ENCODE results near the gene LRFN2. TPM values are rescaled to one million over a fixed set of nuclear protein-coding genes. Genes with fewer than 3 reads are reported as not detected.

The LRFN2 gene
- total RNA-seq, 1 donor from 2014 or later = not detected

DNA sequence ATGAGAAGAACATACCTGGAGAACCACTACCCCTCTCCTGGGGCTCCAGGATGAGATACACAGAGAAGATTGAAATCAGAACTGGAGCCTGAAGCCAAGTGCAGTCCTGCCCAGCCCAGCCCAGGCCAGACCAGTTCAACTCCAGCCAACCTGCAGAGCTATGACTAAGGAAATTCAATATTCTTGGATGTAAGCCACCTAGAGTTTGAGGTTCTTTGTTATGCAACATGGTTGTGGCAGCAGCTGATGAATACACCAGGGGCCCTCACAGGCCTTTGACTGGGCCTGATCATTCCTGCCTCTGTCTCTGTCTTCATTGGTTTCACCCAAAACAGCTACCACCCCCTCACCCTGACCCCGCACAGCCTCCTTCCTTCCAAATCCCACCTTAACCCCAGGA, 167.8 kb downstream of the LRFN2 start:
- DNase-seq (ENCODE audit: low read depth, low spot score) = no peak
- H3K27me3 Mint-ChIP-seq (ENCODE audit: low read depth) = no peaks in the 10 kb centered on the region
- H3K9me3 Mint-ChIP-seq = no peaks in the 10 kb centered on the region
- H3K4me1 Mint-ChIP-seq = no peaks in the 10 kb centered on the region
- H3K4me3 Mint-ChIP-seq = no peak overlapping the region
- TF ChIP-seq, protein P1, sequence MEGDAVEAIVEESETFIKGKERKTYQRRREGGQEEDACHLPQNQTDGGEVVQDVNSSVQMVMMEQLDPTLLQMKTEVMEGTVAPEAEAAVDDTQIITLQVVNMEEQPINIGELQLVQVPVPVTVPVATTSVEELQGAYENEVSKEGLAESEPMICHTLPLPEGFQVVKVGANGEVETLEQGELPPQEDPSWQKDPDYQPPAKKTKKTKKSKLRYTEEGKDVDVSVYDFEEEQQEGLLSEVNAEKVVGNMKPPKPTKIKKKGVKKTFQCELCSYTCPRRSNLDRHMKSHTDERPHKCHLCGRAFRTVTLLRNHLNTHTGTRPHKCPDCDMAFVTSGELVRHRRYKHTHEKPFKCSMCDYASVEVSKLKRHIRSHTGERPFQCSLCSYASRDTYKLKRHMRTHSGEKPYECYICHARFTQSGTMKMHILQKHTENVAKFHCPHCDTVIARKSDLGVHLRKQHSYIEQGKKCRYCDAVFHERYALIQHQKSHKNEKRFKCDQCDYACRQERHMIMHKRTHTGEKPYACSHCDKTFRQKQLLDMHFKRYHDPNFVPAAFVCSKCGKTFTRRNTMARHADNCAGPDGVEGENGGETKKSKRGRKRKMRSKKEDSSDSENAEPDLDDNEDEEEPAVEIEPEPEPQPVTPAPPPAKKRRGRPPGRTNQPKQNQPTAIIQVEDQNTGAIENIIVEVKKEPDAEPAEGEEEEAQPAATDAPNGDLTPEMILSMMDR (conservative IDR thresholded peaks at IDR 0.05) = no peak
- H3K27ac Mint-ChIP-seq (ENCODE audit: unreplicated experiment) = no peak overlapping the region
- H3K36me3 Mint-ChIP-seq (ENCODE audit: low read depth) = no peaks in the 10 kb centered on the region

DNA sequence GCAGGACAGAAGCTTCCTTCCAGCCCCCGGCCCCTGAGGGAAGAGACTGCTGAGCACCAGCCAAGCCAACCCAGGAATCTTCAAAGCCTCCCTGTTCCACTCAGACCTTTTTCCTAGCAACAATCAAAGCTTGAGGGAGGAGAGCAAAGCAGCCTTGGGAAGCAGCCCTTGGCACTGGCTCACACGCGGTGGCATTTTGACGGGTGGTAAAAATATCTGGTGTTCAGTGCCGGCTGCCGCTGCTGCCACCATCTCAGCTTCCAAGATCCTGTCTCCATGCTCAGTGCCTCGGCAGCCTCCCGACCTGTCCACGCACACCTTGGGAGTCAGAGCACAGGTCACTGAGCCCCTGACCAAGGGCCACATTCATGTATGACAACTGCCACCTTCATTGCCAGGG, 170.1 kb downstream of the LRFN2 start:
- Mint-ChIP-seq H3K36me3 (ENCODE audit: low read depth) (no peaks in the 10 kb centered on the region), H3K27me3 (ENCODE audit: low read depth) (no peaks in the 10 kb centered on the region), H3K4me1 (no peaks in the 10 kb centered on the region), H3K27ac (ENCODE audit: unreplicated experiment) (no peak overlapping the region), H3K4me3 (no peak overlapping the region), H3K9me3 (no peaks in the 10 kb centered on the region)
- TF ChIP-seq, protein P1 (conservative IDR thresholded peaks at IDR 0.05) = no peak
- no peak for DNase-seq (ENCODE audit: low read depth, low spot score)

DNA sequence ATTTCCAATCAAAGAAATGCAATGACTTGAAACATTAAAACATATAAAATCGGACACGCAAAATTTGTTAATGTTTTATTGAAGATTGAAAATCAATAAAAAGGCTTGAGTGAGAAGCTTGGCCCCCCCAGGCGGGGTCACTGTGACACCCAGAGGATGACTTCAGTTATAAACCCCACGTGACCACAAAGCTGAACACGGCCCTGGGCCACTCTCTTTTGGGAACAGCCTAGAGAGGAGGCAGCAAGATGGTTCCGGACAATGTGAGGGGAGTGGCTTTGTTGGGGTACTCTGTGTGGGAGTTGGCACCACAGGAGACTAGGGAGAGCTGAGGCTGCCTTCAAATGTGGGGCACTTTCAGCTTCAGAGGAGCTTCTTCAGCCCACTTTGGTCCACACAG, 172.5 kb downstream of the LRFN2 start:
- no peak overlapping the region for H3K4me3 Mint-ChIP-seq
- H3K27me3 Mint-ChIP-seq (ENCODE audit: low read depth) = no peaks in the 10 kb centered on the region
- TF ChIP-seq, protein P1 (conservative IDR thresholded peaks at IDR 0.05) = no peak
- no peaks in the 10 kb centered on the region for H3K36me3 Mint-ChIP-seq (ENCODE audit: low read depth)
- no peak overlapping the region for H3K27ac Mint-ChIP-seq (ENCODE audit: unreplicated experiment)
- DNase-seq (ENCODE audit: low read depth, low spot score) = no peak
- H3K4me1 Mint-ChIP-seq = no peaks in the 10 kb centered on the region
- no peaks in the 10 kb centered on the region for H3K9me3 Mint-ChIP-seq

- TF ChIP-seq, protein P1 (conservative IDR thresholded peaks at IDR 0.05) = no peak
- no peak overlapping the region for H3K27ac Mint-ChIP-seq (ENCODE audit: unreplicated experiment)
- H3K36me3 Mint-ChIP-seq (ENCODE audit: low read depth) = no peaks in the 10 kb centered on the region
- H3K27me3 Mint-ChIP-seq (ENCODE audit: low read depth) = no peaks in the 10 kb centered on the region
- no peak for DNase-seq (ENCODE audit: low read depth, low spot score)
- H3K4me3 Mint-ChIP-seq = no peak overlapping the region
- H3K9me3 Mint-ChIP-seq = no peaks in the 10 kb centered on the region
- no peaks in the 10 kb centered on the region for H3K4me1 Mint-ChIP-seq
These were observed 173.9 kb downstream of the LRFN2 start for GRCh38 chr6:40413239-40413638.

GRCh38 chr6:40411881-40412280, 175.3 kb downstream of the LRFN2 start:
- Mint-ChIP-seq H3K36me3 (ENCODE audit: low read depth) (no peaks in the 10 kb centered on the region), H3K27ac (ENCODE audit: unreplicated experiment) (no peak overlapping the region), H3K9me3 (no peaks in the 10 kb centered on the region), H3K27me3 (ENCODE audit: low read depth) (no peaks in the 10 kb centered on the region), H3K4me3 (no peak overlapping the region), H3K4me1 (no peaks in the 10 kb centered on the region)
- no peak for DNase-seq (ENCODE audit: low read depth, low spot score)
- TF ChIP-seq, protein P1 (conservative IDR thresholded peaks at IDR 0.05) = no peak

DNA sequence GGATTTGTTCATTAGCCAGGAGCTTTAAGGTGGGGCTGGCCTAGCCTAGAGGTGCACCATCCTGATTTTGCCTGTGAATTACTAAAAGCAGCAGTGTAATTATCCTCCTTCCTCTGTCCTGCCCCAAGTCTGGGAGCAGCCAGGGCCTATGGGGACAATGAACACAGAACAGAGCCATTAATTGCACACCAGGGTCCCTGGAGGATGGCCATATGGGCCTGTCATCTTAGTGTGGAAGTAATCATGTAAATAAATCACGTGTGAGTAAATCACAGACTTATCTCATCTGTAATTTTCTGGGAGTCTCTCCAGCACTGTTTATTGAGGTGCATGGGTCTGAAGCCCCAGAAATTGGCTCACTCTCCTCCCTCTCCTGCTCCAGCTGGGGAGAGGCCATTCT, 176.3 kb downstream of the LRFN2 start:
- H3K4me3 Mint-ChIP-seq = no peak overlapping the region
- H3K9me3 Mint-ChIP-seq = no peaks in the 10 kb centered on the region
- no peaks in the 10 kb centered on the region for H3K36me3 Mint-ChIP-seq (ENCODE audit: low read depth)
- no peaks in the 10 kb centered on the region for H3K27me3 Mint-ChIP-seq (ENCODE audit: low read depth)
- DNase-seq (ENCODE audit: low read depth, low spot score) = no peak
- H3K4me1 Mint-ChIP-seq = no peaks in the 10 kb centered on the region
- TF ChIP-seq, protein P1 (conservative IDR thresholded peaks at IDR 0.05) = no peak
- no peak overlapping the region for H3K27ac Mint-ChIP-seq (ENCODE audit: unreplicated experiment)

Data from neural crest cell (in vitro differentiated cells).